Parathyroid adenoma (tissue), 2 donors: Measurements from ENCODE around the gene SDF4.

Source experiments
- H2AFZ ChIP-seq: fragments of 300-600 bp; sonication (generic); one replicate; pipeline ENCODE4 v1.7.0; 2017; ENCODE audit warnings: antibody characterized with exemption, mild to moderate bottlenecking
- H3K27ac ChIP-seq: fragments of 300-600 bp; sonication (generic); one replicate; pipeline ENCODE4 v1.7.0; 2017
- H3K27me3 ChIP-seq: fragments of 300-600 bp; sonication (generic); one replicate; pipeline ENCODE4 v1.7.0; 2017; ENCODE audit warnings: low read length; ENCODE audit not compliant: control insufficient read depth, insufficient read depth
- H3K36me3 ChIP-seq: fragments of 300-600 bp; sonication (generic); one replicate; pipeline ENCODE4 v1.7.0; 2017; ENCODE audit warnings: low read length; ENCODE audit not compliant: control insufficient read depth, insufficient read depth
- H3K4me1 ChIP-seq: fragments of 300-600 bp; sonication (generic); one replicate; pipeline ENCODE4 v1.7.0; 2017; ENCODE audit warnings: control low read depth
- H3K4me2 ChIP-seq: fragments of 300-600 bp; sonication (generic); one replicate; pipeline ENCODE4 v1.7.0; 2017; ENCODE audit warnings: low read length
- H3K4me3 ChIP-seq: fragments of 300-600 bp; sonication (generic); one replicate; pipeline ENCODE4 v1.7.0; 2017; ENCODE audit warnings: low read depth, low read length
- H3K79me2 ChIP-seq: fragments of 300-600 bp; sonication (generic); one replicate; pipeline ENCODE4 v1.7.0; 2017; ENCODE audit warnings: control low read depth
- H3K9ac ChIP-seq: fragments of 300-600 bp; sonication (generic); one replicate; pipeline ENCODE4 v1.7.0; 2017; ENCODE audit warnings: mild to moderate bottlenecking
- H3K9me3 ChIP-seq: fragments of 300-600 bp; sonication (generic); one replicate; pipeline ENCODE4 v1.7.0; 2017; ENCODE audit warnings: low read length; ENCODE audit not compliant: control insufficient read depth
- TF ChIP-seq, protein P1 (sequence below): fragments of 300-600 bp; sonication (generic); IDR thresholded peaks from one replicate; pipeline ENCODE4 v1.7.0; 2017; ENCODE audit warnings: antibody characterized with exemption, mild to moderate bottlenecking
- donor health status: primary hyperparathyroidism.

Gene SDF4

GRCh38 chr1:1260843-1261560 lies 29.2 kb upstream of the SDF4 start:
- Histone ChIP-seq H3K4me1 (no peaks in the 10 kb centered on the region), H3K27ac (no peak overlapping the region), H3K79me2 (no peaks in the 10 kb centered on the region), H3K9ac (no peak overlapping the region), H3K4me3 (no peak overlapping the region), H3K9me3 (no peaks in the 10 kb centered on the region), H2AFZ (no peak overlapping the region), H3K36me3 (no peaks in the 10 kb centered on the region), H3K4me2 (no peak overlapping the region), H3K27me3 (no peaks in the 10 kb centered on the region)
- TF ChIP-seq, protein P1, sequence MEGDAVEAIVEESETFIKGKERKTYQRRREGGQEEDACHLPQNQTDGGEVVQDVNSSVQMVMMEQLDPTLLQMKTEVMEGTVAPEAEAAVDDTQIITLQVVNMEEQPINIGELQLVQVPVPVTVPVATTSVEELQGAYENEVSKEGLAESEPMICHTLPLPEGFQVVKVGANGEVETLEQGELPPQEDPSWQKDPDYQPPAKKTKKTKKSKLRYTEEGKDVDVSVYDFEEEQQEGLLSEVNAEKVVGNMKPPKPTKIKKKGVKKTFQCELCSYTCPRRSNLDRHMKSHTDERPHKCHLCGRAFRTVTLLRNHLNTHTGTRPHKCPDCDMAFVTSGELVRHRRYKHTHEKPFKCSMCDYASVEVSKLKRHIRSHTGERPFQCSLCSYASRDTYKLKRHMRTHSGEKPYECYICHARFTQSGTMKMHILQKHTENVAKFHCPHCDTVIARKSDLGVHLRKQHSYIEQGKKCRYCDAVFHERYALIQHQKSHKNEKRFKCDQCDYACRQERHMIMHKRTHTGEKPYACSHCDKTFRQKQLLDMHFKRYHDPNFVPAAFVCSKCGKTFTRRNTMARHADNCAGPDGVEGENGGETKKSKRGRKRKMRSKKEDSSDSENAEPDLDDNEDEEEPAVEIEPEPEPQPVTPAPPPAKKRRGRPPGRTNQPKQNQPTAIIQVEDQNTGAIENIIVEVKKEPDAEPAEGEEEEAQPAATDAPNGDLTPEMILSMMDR = no peak

DNA sequence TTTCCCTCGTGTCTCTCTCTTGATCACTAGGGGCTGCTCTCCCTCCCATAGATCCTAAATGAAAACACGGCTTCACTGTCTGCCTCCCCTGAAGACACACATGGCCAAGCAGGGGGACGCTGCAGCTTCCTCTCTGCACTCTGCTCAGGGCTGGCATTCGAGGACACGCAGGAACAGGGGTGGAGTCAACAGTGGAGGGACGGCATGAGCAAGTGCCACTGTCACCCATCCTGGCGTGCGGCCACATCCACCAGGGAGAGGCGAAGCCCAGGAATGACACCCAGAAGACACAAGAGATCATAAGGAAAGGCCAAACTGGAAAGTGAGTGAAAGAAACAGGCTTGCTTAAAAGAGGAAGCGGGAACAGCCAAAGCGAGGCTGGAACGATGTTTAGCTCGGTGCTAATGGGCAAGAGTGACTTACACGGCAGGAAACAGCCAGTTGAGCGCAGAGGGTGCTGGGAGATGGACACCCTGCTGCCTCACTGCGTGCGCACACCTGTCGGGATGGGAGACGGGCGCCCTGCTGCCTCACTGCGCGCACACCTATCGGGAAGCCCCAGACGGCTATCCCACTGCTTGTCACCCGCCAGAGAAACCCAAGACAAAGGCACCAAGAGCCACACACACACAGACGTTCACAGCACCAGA lies 28.3 kb upstream of the SDF4 start:
- H3K79me2 ChIP-seq = no peaks in the 10 kb centered on the region
- no peak overlapping the region for H3K4me2 ChIP-seq
- H3K36me3 ChIP-seq = no peaks in the 10 kb centered on the region
- no peak overlapping the region for H3K9ac ChIP-seq
- H3K27ac ChIP-seq = no peak overlapping the region
- no peaks in the 10 kb centered on the region for H3K9me3 ChIP-seq
- TF ChIP-seq, protein P1 = no peak
- H2AFZ ChIP-seq = no peak overlapping the region
- H3K4me1 ChIP-seq = no peaks in the 10 kb centered on the region
- no peaks in the 10 kb centered on the region for H3K27me3 ChIP-seq
- H3K4me3 ChIP-seq = no peak overlapping the region

DNA sequence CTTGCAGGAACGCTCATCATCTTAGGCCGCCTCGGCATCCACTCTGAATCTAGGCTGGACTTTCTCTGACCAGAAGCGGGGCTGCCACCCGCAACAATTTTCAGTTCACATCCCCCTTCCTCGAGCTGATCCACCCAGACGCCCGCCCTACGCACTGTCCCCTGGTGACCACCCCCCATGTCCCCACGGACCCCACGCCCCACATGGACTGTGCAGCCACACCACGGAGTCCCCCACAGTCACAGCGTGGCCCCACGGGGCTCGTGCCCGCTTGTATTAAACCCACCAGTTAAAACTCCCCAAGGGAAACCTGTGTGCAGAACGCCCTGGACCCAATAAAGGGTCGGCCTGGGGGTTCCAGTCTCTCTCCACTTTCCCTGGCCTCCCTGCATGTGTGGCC lies 27.7 kb upstream of the SDF4 start:
- no peaks in the 10 kb centered on the region for H3K27me3 ChIP-seq
- H2AFZ ChIP-seq = no peak overlapping the region
- H3K36me3 ChIP-seq = no peaks in the 10 kb centered on the region

DNA sequence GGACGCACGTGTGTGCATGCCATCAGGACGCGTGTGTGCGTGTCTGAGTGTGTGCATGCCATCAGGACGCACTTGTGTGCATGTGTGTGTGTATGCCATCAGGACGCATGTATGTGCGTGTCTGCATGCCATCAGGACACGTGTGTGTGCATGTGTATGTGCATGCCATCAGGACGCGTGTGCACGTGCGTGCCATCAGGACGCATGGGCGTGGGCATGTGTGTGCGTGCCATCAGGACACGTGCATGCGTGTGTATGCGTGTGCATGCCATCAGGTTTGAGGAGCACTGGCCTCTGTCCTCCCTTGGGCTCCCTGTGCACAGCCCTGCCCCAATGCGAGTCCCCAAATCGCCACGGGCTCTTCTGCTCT lies 27.3 kb upstream of the SDF4 start:
- no peak overlapping the region for H3K27ac ChIP-seq

More for the DNA sequence above, 27.7 kb upstream of the SDF4 start:
- no peaks in the 10 kb centered on the region for H3K9me3 ChIP-seq
- no peak overlapping the region for H3K27ac ChIP-seq
- no peak overlapping the region for H3K4me2 ChIP-seq
- TF ChIP-seq, protein P1 = no peak
- no peak overlapping the region for H3K9ac ChIP-seq
- no peak overlapping the region for H3K4me3 ChIP-seq
- no peaks in the 10 kb centered on the region for H3K4me1 ChIP-seq
- H3K79me2 ChIP-seq = no peaks in the 10 kb centered on the region

More for the DNA sequence above, 27.3 kb upstream of the SDF4 start:
- Histone ChIP-seq H3K9ac (no peak overlapping the region), H3K4me2 (no peak overlapping the region), H3K27me3 (no peaks in the 10 kb centered on the region), H3K79me2 (no peaks in the 10 kb centered on the region), H3K4me1 (no peaks in the 10 kb centered on the region), H3K4me3 (no peak overlapping the region), H2AFZ (no peak overlapping the region), H3K36me3 (no peaks in the 10 kb centered on the region), H3K9me3 (no peaks in the 10 kb centered on the region)
- TF ChIP-seq, protein P1 = no peak
